Mucosa of descending colon (tissue), 3 donors: ENCODE data around the gene FAM228B. TPM values are rescaled to one million over a fixed set of nuclear protein-coding genes. Genes with fewer than 3 reads are reported as not detected.
"Not testable (repeated sequence)": the region's sequence is repeated elsewhere in the genome, so short reads cannot be mapped to it uniquely, and the experiment has no call there.

Experiments
- ATAC-seq: fragments of 200-7000 bp; cut with Tn5 transposase; one replicate; pipeline ENCODE4 v1.9.1; 2020; ENCODE audit warnings: mild to moderate bottlenecking, moderate library complexity
- DNase-seq, 3 donors: peaks; one replicate each; pipeline ENCODE4 v3.0.0-alpha.2; 2020
- H3K36me3 ChIP-seq: fragments of 200-600 bp; one replicate; pipeline ENCODE4 v1.8.0; 2021; ENCODE audit warnings: low read depth, mild to moderate bottlenecking
- H3K4me1 ChIP-seq: fragments of 200-600 bp; one replicate; pipeline ENCODE4 v1.8.0; 2021; ENCODE audit warnings: low read depth, mild to moderate bottlenecking
- H3K4me3 ChIP-seq: fragments of 200-600 bp; one replicate; pipeline ENCODE4 v1.8.0; 2021; ENCODE audit warnings: mild to moderate bottlenecking
- H3K9me3 ChIP-seq: fragments of 200-600 bp; one replicate; pipeline ENCODE4 v1.8.0; 2021; ENCODE audit warnings: mild to moderate bottlenecking
- CTCF ChIP-seq: fragments of 200-600 bp; IDR thresholded peaks from one replicate; pipeline ENCODE4 v1.8.0; 2022; ENCODE audit warnings: antibody characterized with exemption, mild to moderate bottlenecking
- intact Hi-C, 2 donors: fragments of 100-400 bp; cut with DNase I in 1 of 2; cut with micrococcal nuclease in 1 of 2; formaldehyde crosslinking; loops; one replicate each; pipeline versions ENCODE4 v1.11.0 to v1.11.1; 2022; cut with DNase I, micrococcal nuclease
- total RNA-seq, 3 donors: library from RNA; stranded (reverse); fragmentation: NEBNext Ultra II Directional in 2 of 3; extraction: Animal tissue kit (Norgen Biotek cat#: 25700) in 2 of 3; gene quantifications; one replicate each; pipeline versions ENCODE4 v1.2.1 to v1.2.4, GENCODE V29; 2021 to 2023
- donor health status: DM: no; HTN: no; CAD: no; lungs with moderate emphysema.
- donor health status: DM: no; HTN: no; CAD: no.
- donor health status: DM: no; HTN: yes; CAD: no.

The FAM228B gene
- total RNA-seq, 3 donors from 2014 or later: 4.8 to 36.6 (median 7.8) TPM

GRCh38 chr2:24183366-24184069, 60.2 kb downstream of the FAM228B start:
- ATAC-seq (no peak), DNase-seq (no peak)
- Histone ChIP-seq H3K36me3 (no peaks in the 10 kb centered on the region), H3K4me1 (no peaks in the 10 kb centered on the region), H3K9me3 (no peaks in the 10 kb centered on the region), H3K4me3 (no peak overlapping the region)
- intact Hi-C loops: no loop called here
- no peak for TF ChIP-seq CTCF

- ATAC-seq: no peak
- TF ChIP-seq CTCF: no peak
- no peaks in the 10 kb centered on the region for H3K9me3 ChIP-seq
- DNase-seq: no peak
- intact Hi-C loops: no loop called here
- no peak overlapping the region for H3K4me3 ChIP-seq
- H3K4me1 ChIP-seq: no peaks in the 10 kb centered on the region
- H3K36me3 ChIP-seq: no peaks in the 10 kb centered on the region
Measured at GRCh38 chr2:24189551-24189950, 66.3 kb downstream of the FAM228B start.

- TF ChIP-seq CTCF: no peak
Measured at GRCh38 chr2:24190503-24190902, 67.2 kb downstream of the FAM228B start.

GRCh38 chr2:24191156-24191555, 67.9 kb downstream of the FAM228B start:
- intact Hi-C loops: no loop called here
- Histone ChIP-seq H3K4me3 (no peak overlapping the region), H3K36me3 (no peaks in the 10 kb centered on the region), H3K9me3 (no peaks in the 10 kb centered on the region), H3K4me1 (no peaks in the 10 kb centered on the region)
- DNase-seq (no peak), ATAC-seq (no peak)
- TF ChIP-seq CTCF: no peak

More at GRCh38 chr2:24190503-24190902, 67.2 kb downstream of the FAM228B start:
- intact Hi-C loops: no loop called here
- ATAC-seq (no peak), DNase-seq (no peak)
- H3K36me3 ChIP-seq: no peaks in the 10 kb centered on the region
- no peaks in the 10 kb centered on the region for H3K9me3 ChIP-seq
- H3K4me1 ChIP-seq: no peaks in the 10 kb centered on the region
- no peak overlapping the region for H3K4me3 ChIP-seq

- no peak for TF ChIP-seq CTCF
- ATAC-seq (no peak), DNase-seq (no peak)
Measured at GRCh38 chr2:24191848-24192247, 68.6 kb downstream of the FAM228B start.

GRCh38 chr2:24197213-24197612, 73.9 kb downstream of the FAM228B start:
- H3K9me3 ChIP-seq, intact Hi-C loops, H3K4me3 ChIP-seq, H3K4me1 ChIP-seq, ATAC-seq, H3K36me3 ChIP-seq, DNase-seq: not testable (repeated sequence)

More at GRCh38 chr2:24191848-24192247, 68.6 kb downstream of the FAM228B start:
- intact Hi-C loops: no loop called here
- Histone ChIP-seq H3K4me1 (no peaks in the 10 kb centered on the region), H3K4me3 (no peak overlapping the region), H3K9me3 (no peaks in the 10 kb centered on the region), H3K36me3 (no peaks in the 10 kb centered on the region)
